ENCODE results near the gene PROM1. TPM values are rescaled to one million over a fixed set of nuclear protein-coding genes. Genes with fewer than 3 reads are reported as not detected.
A peak's percentile ranks its signal among the peaks of the same experiment; 100 is the strongest.

Gene PROM1
- total and polyA plus RNA-seq, 2 of the 13 experiments (the other 11 are each of a cell fraction or from before 2014, with no cell fraction given), result 3.9 to 16.4 TPM

DNA sequence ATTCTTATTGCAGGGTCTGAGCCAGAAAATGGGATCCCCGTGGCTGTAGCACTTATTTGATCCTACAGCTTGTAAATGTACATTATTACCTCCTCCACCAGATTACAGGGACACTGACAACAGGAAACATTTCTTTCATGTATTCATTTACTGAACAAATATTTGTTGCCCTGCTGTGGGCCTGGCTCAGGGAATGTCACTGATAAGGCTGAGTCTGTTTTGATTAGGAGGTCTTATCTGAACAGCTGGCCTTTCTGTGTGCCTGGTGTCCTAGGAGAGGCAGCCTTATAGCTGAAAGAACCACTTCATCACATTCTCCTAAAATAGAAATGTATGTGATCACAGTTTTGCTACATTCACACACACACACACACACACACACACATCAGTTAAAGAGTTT, 45.5 kb upstream of the PROM1 start (continued):
- TF ChIP-seq, protein P1, sequence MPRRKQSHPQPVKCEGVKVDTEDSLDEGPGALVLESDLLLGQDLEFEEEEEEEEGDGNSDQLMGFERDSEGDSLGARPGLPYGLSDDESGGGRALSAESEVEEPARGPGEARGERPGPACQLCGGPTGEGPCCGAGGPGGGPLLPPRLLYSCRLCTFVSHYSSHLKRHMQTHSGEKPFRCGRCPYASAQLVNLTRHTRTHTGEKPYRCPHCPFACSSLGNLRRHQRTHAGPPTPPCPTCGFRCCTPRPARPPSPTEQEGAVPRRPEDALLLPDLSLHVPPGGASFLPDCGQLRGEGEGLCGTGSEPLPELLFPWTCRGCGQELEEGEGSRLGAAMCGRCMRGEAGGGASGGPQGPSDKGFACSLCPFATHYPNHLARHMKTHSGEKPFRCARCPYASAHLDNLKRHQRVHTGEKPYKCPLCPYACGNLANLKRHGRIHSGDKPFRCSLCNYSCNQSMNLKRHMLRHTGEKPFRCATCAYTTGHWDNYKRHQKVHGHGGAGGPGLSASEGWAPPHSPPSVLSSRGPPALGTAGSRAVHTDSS (CRISPR knock-in tag; conservative IDR thresholded peaks at IDR 0.05), result no peak
- no peak for TF ChIP-seq ZNF329 (CRISPR knock-in tag; IDR thresholded peaks at IDR 0.05; ENCODE audit: low read depth)
- TF ChIP-seq, protein P2, sequence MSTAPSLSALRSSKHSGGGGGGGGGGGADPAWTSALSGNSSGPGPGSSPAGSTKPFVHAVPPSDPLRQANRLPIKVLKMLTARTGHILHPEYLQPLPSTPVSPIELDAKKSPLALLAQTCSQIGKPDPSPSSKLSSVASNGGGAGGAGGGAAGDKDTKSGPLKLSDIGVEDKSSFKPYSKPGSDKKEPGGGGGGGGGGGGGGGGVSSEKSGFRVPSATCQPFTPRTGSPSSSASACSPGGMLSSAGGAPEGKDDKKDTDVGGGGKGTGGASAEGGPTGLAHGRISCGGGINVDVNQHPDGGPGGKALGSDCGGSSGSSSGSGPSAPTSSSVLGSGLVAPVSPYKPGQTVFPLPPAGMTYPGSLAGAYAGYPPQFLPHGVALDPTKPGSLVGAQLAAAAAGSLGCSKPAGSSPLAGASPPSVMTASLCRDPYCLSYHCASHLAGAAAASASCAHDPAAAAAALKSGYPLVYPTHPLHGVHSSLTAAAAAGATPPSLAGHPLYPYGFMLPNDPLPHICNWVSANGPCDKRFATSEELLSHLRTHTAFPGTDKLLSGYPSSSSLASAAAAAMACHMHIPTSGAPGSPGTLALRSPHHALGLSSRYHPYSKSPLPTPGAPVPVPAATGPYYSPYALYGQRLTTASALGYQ (CRISPR knock-in tag; IDR thresholded peaks at IDR 0.05), result peak; percentile 52; the same call in 1 of the 2 replicates
- TF ChIP-seq, protein P3, sequence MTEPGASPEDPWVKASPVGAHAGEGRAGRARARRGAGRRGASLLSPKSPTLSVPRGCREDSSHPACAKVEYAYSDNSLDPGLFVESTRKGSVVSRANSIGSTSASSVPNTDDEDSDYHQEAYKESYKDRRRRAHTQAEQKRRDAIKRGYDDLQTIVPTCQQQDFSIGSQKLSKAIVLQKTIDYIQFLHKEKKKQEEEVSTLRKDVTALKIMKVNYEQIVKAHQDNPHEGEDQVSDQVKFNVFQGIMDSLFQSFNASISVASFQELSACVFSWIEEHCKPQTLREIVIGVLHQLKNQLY (CRISPR knock-in tag; IDR thresholded peaks at IDR 0.05), result peak; percentile 55; the same call in 1 of the 2 replicates
- TF ChIP-seq GZF1 (CRISPR knock-in tag; IDR thresholded peaks at IDR 0.05), result no peak
- peak; percentile 85 for TF ChIP-seq FOXA3 (CRISPR knock-in tag; IDR thresholded peaks at IDR 0.05)
- TF ChIP-seq RFXAP (CRISPR knock-in tag; IDR thresholded peaks at IDR 0.05; ENCODE audit: borderline replicate concordance), result no peak
- TF ChIP-seq ATRX (CRISPR knock-in tag; IDR thresholded peaks at IDR 0.05; ENCODE audit: borderline replicate concordance), result no peak
- no peak for TF ChIP-seq PCBP2 (optimal IDR thresholded peaks at IDR 0.05; ENCODE audit: low read depth, low read length, poor library complexity, severe bottlenecking)
- TF ChIP-seq GPN1 (CRISPR knock-in tag; IDR thresholded peaks at IDR 0.05; ENCODE audit: borderline replicate concordance), result no peak
- TF ChIP-seq GFI1 (CRISPR knock-in tag; IDR thresholded peaks at IDR 0.05; ENCODE audit: borderline replicate concordance), result peak; percentile 89
- TF ChIP-seq, protein P4, sequence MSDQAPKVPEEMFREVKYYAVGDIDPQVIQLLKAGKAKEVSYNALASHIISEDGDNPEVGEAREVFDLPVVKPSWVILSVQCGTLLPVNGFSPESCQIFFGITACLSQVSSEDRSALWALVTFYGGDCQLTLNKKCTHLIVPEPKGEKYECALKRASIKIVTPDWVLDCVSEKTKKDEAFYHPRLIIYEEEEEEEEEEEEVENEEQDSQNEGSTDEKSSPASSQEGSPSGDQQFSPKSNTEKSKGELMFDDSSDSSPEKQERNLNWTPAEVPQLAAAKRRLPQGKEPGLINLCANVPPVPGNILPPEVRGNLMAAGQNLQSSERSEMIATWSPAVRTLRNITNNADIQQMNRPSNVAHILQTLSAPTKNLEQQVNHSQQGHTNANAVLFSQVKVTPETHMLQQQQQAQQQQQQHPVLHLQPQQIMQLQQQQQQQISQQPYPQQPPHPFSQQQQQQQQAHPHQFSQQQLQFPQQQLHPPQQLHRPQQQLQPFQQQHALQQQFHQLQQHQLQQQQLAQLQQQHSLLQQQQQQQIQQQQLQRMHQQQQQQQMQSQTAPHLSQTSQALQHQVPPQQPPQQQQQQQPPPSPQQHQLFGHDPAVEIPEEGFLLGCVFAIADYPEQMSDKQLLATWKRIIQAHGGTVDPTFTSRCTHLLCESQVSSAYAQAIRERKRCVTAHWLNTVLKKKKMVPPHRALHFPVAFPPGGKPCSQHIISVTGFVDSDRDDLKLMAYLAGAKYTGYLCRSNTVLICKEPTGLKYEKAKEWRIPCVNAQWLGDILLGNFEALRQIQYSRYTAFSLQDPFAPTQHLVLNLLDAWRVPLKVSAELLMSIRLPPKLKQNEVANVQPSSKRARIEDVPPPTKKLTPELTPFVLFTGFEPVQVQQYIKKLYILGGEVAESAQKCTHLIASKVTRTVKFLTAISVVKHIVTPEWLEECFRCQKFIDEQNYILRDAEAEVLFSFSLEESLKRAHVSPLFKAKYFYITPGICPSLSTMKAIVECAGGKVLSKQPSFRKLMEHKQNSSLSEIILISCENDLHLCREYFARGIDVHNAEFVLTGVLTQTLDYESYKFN (CRISPR knock-in tag; conservative IDR thresholded peaks at IDR 0.05), result peak; percentile 89
- peak; percentile 93; the same call in 1 of the 2 replicates for TF ChIP-seq GATA4 (IDR thresholded peaks at IDR 0.05; ENCODE audit: borderline replicate concordance, low read depth)
- no peak for TF ChIP-seq DMAP1 (CRISPR knock-in tag; IDR thresholded peaks at IDR 0.05)
- TF ChIP-seq, protein P5, sequence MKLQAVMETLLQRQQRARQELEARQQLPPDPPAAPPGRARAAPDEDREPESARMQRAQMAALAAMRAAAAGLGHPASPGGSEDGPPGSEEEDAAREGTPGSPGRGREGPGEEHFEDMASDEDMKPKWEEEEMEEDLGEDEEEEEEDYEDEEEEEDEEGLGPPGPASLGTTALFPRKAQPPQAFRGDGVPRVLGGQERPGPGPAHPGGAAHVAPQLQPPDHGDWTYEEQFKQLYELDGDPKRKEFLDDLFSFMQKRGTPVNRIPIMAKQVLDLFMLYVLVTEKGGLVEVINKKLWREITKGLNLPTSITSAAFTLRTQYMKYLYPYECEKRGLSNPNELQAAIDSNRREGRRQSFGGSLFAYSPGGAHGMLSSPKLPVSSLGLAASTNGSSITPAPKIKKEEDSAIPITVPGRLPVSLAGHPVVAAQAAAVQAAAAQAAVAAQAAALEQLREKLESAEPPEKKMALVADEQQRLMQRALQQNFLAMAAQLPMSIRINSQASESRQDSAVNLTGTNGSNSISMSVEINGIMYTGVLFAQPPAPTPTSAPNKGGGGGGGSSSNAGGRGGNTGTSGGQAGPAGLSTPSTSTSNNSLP (IDR thresholded peaks at IDR 0.05; ENCODE audit: low read depth, low read length), result peak; percentile 90
- TF ChIP-seq, protein P6, sequence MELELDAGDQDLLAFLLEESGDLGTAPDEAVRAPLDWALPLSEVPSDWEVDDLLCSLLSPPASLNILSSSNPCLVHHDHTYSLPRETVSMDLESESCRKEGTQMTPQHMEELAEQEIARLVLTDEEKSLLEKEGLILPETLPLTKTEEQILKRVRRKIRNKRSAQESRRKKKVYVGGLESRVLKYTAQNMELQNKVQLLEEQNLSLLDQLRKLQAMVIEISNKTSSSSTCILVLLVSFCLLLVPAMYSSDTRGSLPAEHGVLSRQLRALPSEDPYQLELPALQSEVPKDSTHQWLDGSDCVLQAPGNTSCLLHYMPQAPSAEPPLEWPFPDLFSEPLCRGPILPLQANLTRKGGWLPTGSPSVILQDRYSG (CRISPR knock-in tag; IDR thresholded peaks at IDR 0.05), result no peak
- TF ChIP-seq ZNF10 (CRISPR knock-in tag; IDR thresholded peaks at IDR 0.05; ENCODE audit: borderline replicate concordance, low read depth), result no peak
- TF ChIP-seq ZNF674 (CRISPR knock-in tag; IDR thresholded peaks at IDR 0.05; ENCODE audit: low read depth), result no peak
- TF ChIP-seq ZNF546 (CRISPR knock-in tag; conservative IDR thresholded peaks at IDR 0.05), result no peak
- TF ChIP-seq ZMYM3 (CRISPR knock-in tag; IDR thresholded peaks at IDR 0.05), result no peak; the same call in 1 of the 2 replicates

Data from HepG2 (cell line).